ENCODE data around the gene MAP3K4.
"Not testable (repeated sequence)": the region's sequence is repeated elsewhere in the genome, so short reads cannot be mapped to it uniquely, and the experiment has no call there.

The MAP3K4 gene

DNA sequence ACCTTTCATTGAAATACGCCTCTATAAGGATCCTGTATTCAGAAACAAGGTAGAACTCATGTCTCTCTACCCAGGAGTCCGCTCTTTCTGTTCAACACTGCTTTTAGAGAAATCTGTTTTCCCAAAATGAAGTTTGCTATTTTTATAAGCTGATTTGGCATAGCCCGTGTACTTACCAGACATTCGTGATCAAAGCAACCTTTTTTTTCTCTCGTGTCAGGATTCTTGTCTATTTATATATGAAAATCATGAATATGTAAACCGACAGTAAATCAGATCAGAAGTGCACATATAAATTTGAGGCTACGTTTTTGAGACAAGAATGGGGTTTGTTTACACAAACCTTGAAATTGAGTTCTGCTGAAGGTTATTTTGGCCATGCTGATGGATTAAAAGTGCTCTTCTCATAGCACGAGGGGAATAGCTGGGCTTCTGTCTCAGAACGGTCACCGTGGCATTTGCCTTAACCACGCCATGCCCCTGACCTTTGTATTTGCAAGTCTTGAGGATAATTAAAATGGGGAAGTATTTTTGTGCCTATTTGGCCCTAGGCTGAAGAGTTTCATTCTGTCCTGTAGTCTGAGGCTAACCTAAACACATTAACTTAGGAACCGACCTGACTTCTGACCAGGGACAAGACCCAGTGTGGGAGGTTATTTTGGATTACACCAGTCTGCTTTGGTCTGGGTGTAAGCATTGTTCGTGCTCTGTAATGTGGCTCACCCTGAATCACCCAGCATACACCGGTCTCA, 118.6 kb downstream of the MAP3K4 start:
- H3K36me3 ChIP-seq (ENCODE audit: control insufficient read depth in 5 of 5, insufficient read depth in 5 of 5, low read length in 5 of 5) = peaks cover 50 to 92% (median 85%) of the 10 kb centered on the region in 5 donors

DNA sequence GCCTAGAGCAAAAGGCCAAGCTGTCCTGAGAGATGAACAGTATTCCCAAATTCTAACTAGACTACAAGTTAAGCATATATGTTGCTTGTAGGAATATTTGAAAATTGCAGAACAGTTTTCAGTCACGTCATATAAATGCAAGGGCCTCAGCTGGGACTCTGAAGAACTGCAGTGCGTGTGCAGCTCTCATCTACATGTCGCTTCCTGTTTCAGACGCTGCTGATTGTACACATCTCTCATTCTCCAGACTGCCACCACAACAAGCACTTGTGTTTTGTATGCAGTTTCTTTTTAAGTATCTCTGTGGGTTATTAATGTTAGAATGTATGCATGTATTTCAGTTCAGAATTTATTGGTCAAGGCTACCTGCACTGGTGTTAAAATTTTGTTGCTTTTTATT, 119.7 kb downstream of the MAP3K4 start:
- no peak overlapping the region for H3K27ac ChIP-seq (ENCODE audit: low read depth, low read length)
- H3K4me3 ChIP-seq (ENCODE audit: low read depth in 1 of 5, low read length in 5 of 5) = no peak overlapping the region
- no peak overlapping the region for H3K9ac ChIP-seq (ENCODE audit: low read length in 5 of 5)
- no peaks in the 10 kb centered on the region for H3K9me3 ChIP-seq (ENCODE audit: control insufficient read depth in 5 of 5, low read length in 5 of 5)
- H3K36me3 ChIP-seq (ENCODE audit: control insufficient read depth in 5 of 5, insufficient read depth in 5 of 5, low read length in 5 of 5) = peaks cover 50 to 97% (median 93%) of the 10 kb centered on the region in 5 donors
- no peaks in the 10 kb centered on the region for H3K27me3 ChIP-seq (ENCODE audit: control insufficient read depth in 5 of 5, insufficient read depth in 4 of 5, low read length in 5 of 5)
- no peaks in the 10 kb centered on the region for H3K4me1 ChIP-seq (ENCODE audit: control insufficient read depth in 5 of 5, insufficient read depth in 5 of 5, low read length in 5 of 5)

More for the DNA sequence above, 118.6 kb downstream of the MAP3K4 start:
- Histone ChIP-seq H3K4me3 (ENCODE audit: low read depth in 1 of 5, low read length in 5 of 5) (no peak overlapping the region), H3K4me1 (ENCODE audit: control insufficient read depth in 5 of 5, insufficient read depth in 5 of 5, low read length in 5 of 5) (peaks cover 0 to under 1% (median 0%) of the 10 kb centered on the region in 5 donors), H3K9me3 (ENCODE audit: control insufficient read depth in 5 of 5, low read length in 5 of 5) (no peaks in the 10 kb centered on the region), H3K9ac (ENCODE audit: low read length in 5 of 5) (no peak overlapping the region), H3K27ac (ENCODE audit: low read depth, low read length) (no peak overlapping the region), H3K27me3 (ENCODE audit: control insufficient read depth in 5 of 5, insufficient read depth in 4 of 5, low read length in 5 of 5) (no peaks in the 10 kb centered on the region)

DNA sequence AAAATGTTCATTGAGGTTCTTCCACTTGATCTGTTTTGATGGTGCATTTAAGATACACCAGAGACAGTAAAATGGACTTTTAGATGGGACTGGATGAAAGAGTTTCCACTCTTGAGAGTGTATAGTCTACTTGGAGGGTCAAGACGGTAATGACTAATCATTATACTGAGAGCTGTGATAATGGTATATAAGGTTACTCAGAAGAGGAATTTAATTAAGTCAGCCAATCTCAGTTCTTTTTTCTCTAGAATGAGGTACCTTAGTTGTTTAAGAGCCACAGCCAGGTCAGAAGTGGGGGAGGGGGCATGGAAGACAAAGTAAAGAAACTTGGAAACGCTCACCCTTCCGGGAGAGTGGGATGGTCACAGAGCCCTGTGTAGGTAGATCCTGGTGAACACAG, 123.9 kb downstream of the MAP3K4 start:
- no peaks in the 10 kb centered on the region for H3K27me3 ChIP-seq (ENCODE audit: control insufficient read depth in 5 of 5, insufficient read depth in 4 of 5, low read length in 5 of 5)
- no peak overlapping the region for H3K4me3 ChIP-seq (ENCODE audit: low read depth in 1 of 5, low read length in 5 of 5)
- H3K36me3 ChIP-seq (ENCODE audit: control insufficient read depth in 5 of 5, insufficient read depth in 5 of 5, low read length in 5 of 5) = peaks cover 50 to 83% (median 69%) of the 10 kb centered on the region in 5 donors
- H3K4me1 ChIP-seq (ENCODE audit: control insufficient read depth in 5 of 5, insufficient read depth in 5 of 5, low read length in 5 of 5) = no peaks in the 10 kb centered on the region
- H3K9me3 ChIP-seq (ENCODE audit: control insufficient read depth in 5 of 5, low read length in 5 of 5) = peaks cover 0 to 7% (median 0%) of the 10 kb centered on the region in 5 donors
- H3K27ac ChIP-seq (ENCODE audit: low read depth, low read length) = no peak overlapping the region
- H3K9ac ChIP-seq (ENCODE audit: low read length in 5 of 5) = no peak overlapping the region

DNA sequence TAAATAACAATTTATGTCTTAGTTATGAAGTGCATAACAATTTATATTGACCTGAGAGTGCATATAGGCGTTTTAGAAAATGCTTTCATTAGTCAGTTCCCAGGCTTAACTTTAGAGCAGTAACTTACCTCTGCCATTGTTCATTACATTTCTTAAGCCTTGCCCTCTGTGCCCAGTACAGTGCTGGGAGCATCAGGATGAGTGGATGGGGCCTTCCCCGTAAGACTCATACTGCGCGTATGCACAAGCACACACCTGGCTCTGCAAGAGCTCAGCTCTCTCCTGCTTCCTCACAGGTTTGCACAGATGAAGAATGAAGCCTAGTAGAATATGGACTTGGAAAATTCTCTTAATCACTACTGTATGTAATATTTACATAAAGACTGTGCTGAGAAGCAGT, 125.0 kb downstream of the MAP3K4 start:
- Histone ChIP-seq H3K4me1 (ENCODE audit: control insufficient read depth in 5 of 5, insufficient read depth in 5 of 5, low read length in 5 of 5) (no peaks in the 10 kb centered on the region), H3K27ac (ENCODE audit: low read depth, low read length) (no peak overlapping the region), H3K9me3 (ENCODE audit: control insufficient read depth in 5 of 5, low read length in 5 of 5) (peaks cover 0 to 7% (median 3%) of the 10 kb centered on the region in 5 donors), H3K9ac (ENCODE audit: low read length in 5 of 5) (no peak overlapping the region), H3K36me3 (ENCODE audit: control insufficient read depth in 5 of 5, insufficient read depth in 5 of 5, low read length in 5 of 5) (peaks cover 47 to 75% (median 61%) of the 10 kb centered on the region in 5 donors), H3K27me3 (ENCODE audit: control insufficient read depth in 5 of 5, insufficient read depth in 4 of 5, low read length in 5 of 5) (no peaks in the 10 kb centered on the region), H3K4me3 (ENCODE audit: low read depth in 1 of 5, low read length in 5 of 5) (no peak overlapping the region)

DNA sequence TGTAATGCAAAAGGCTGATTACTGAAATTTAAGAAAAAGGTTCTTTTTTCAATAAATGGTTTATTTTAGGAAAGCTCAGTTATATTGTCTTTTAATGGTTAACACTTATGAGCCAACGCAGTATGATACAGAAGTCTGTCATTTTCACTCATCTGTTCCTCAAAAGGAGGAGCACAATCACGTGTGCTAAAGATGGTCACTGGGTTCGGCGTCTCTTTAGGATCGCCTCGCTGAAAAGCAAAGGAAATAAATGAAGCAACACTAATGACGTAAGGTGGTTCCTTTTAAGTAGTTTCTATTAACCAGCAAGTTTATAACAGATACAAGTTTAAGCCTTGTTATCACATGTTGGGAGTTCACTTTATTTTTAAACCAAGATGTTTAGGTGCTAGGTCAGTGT, 125.7 kb downstream of the MAP3K4 start:
- Histone ChIP-seq H3K4me3 (ENCODE audit: low read depth in 1 of 5, low read length in 5 of 5) (no peak overlapping the region), H3K36me3 (ENCODE audit: control insufficient read depth in 5 of 5, insufficient read depth in 5 of 5, low read length in 5 of 5) (peaks cover 39 to 68% (median 55%) of the 10 kb centered on the region in 5 donors), H3K4me1 (ENCODE audit: control insufficient read depth in 5 of 5, insufficient read depth in 5 of 5, low read length in 5 of 5) (no peaks in the 10 kb centered on the region), H3K9ac (ENCODE audit: low read length in 5 of 5) (no peak overlapping the region), H3K9me3 (ENCODE audit: control insufficient read depth in 5 of 5, low read length in 5 of 5) (peaks cover 0 to 7% (median 3%) of the 10 kb centered on the region in 5 donors), H3K27ac (ENCODE audit: low read depth, low read length) (no peak overlapping the region), H3K27me3 (ENCODE audit: control insufficient read depth in 5 of 5, insufficient read depth in 4 of 5, low read length in 5 of 5) (no peaks in the 10 kb centered on the region)

DNA sequence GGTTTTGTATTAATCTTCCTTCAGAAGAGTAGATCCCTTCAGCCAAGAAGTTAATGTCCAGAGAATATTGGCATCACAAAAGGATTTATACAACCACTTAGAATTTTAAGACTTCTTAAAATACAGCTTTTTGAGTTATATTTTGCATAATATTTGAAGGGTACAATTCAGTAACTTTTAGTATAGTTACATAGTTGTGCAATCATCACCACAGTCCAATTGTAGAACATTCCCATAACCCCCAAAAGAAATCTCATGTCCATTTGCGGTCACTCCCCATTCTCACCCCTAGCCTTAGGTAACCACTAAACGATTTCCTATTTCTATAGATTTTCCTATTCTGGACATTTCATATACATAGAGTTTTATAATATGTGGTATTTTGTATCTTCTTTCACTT, 126.4 kb downstream of the MAP3K4 start:
- no peaks in the 10 kb centered on the region for H3K27me3 ChIP-seq (ENCODE audit: control insufficient read depth in 5 of 5, insufficient read depth in 4 of 5, low read length in 5 of 5)
- H3K9ac ChIP-seq (ENCODE audit: low read length in 5 of 5) = no peak overlapping the region
- no peaks in the 10 kb centered on the region for H3K4me1 ChIP-seq (ENCODE audit: control insufficient read depth in 5 of 5, insufficient read depth in 5 of 5, low read length in 5 of 5)
- peaks cover 0 to 9% (median 3%) of the 10 kb centered on the region in 5 donors for H3K9me3 ChIP-seq (ENCODE audit: control insufficient read depth in 5 of 5, low read length in 5 of 5)
- peaks cover 33 to 62% (median 53%) of the 10 kb centered on the region in 5 donors for H3K36me3 ChIP-seq (ENCODE audit: control insufficient read depth in 5 of 5, insufficient read depth in 5 of 5, low read length in 5 of 5)
- H3K4me3 ChIP-seq (ENCODE audit: low read depth in 1 of 5, low read length in 5 of 5) = no peak overlapping the region
- H3K27ac ChIP-seq (ENCODE audit: low read depth, low read length) = no peak overlapping the region

DNA sequence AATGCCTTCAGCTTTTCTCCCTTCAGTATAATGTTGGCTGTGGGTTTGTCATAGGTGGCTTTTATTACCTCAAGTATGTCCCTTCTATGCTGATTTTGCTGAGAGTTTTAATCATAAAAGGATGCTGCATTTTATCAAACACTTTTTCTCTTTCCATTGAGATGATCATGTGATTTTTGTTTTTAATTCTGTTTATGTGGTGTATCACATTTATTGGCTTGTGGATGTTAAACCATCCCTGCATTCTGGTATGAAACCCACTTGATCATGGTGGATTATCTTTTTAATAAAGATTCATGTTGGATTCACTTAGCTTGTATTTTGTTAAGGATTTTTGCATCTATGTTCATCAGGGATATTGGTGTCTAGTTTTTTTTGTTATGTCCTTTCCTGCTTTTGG, 131.8 kb downstream of the MAP3K4 start:
- not testable (repeated sequence) for H3K4me3 ChIP-seq (ENCODE audit: low read depth in 1 of 5, low read length in 5 of 5); H3K27ac ChIP-seq (ENCODE audit: low read depth, low read length); H3K27me3 ChIP-seq (ENCODE audit: control insufficient read depth in 5 of 5, insufficient read depth in 4 of 5, low read length in 5 of 5); H3K9ac ChIP-seq (ENCODE audit: low read length in 5 of 5); H3K4me1 ChIP-seq (ENCODE audit: control insufficient read depth in 5 of 5, insufficient read depth in 5 of 5, low read length in 5 of 5)
- H3K36me3 ChIP-seq (ENCODE audit: control insufficient read depth in 5 of 5, insufficient read depth in 5 of 5, low read length in 5 of 5) = peaks cover 2 to 39% (median 17%) of the 10 kb centered on the region in 5 donors
- H3K9me3 ChIP-seq (ENCODE audit: control insufficient read depth in 5 of 5, low read length in 5 of 5) = peaks cover 0 to 16% (median 3%) of the 10 kb centered on the region in 5 donors

DNA sequence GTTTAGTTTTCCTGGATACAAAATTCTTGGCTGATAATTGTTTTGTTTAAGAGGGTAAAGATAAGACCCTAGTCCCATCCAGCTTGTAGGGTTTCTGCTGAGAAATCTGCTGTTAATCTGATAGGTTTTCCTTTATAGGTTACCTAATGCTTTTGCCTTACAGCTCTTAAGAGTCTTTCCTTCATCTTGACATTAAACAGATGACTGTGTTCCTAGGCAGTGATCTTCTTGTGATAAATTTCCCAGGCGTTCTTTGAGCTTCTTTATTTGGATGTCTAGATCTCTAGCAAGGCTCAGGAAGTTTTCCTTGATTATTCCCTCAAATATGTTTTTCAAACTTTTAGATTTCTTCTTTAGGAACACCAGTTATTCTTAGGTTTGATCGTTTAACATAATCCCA, 134.0 kb downstream of the MAP3K4 start:
- Histone ChIP-seq H3K4me1 (ENCODE audit: control insufficient read depth in 5 of 5, insufficient read depth in 5 of 5, low read length in 5 of 5) (no peaks in the 10 kb centered on the region), H3K27me3 (ENCODE audit: control insufficient read depth in 5 of 5, insufficient read depth in 4 of 5, low read length in 5 of 5) (no peaks in the 10 kb centered on the region), H3K27ac (ENCODE audit: low read depth, low read length) (no peak overlapping the region), H3K9ac (ENCODE audit: low read length in 5 of 5) (no peak overlapping the region), H3K4me3 (ENCODE audit: low read depth in 1 of 5, low read length in 5 of 5) (no peak overlapping the region), H3K9me3 (ENCODE audit: control insufficient read depth in 5 of 5, low read length in 5 of 5) (peaks cover 0 to 10% (median 3%) of the 10 kb centered on the region in 5 donors), H3K36me3 (ENCODE audit: control insufficient read depth in 5 of 5, insufficient read depth in 5 of 5, low read length in 5 of 5) (peaks cover 11 to 20% (median 13%) of the 10 kb centered on the region in 5 donors)

DNA sequence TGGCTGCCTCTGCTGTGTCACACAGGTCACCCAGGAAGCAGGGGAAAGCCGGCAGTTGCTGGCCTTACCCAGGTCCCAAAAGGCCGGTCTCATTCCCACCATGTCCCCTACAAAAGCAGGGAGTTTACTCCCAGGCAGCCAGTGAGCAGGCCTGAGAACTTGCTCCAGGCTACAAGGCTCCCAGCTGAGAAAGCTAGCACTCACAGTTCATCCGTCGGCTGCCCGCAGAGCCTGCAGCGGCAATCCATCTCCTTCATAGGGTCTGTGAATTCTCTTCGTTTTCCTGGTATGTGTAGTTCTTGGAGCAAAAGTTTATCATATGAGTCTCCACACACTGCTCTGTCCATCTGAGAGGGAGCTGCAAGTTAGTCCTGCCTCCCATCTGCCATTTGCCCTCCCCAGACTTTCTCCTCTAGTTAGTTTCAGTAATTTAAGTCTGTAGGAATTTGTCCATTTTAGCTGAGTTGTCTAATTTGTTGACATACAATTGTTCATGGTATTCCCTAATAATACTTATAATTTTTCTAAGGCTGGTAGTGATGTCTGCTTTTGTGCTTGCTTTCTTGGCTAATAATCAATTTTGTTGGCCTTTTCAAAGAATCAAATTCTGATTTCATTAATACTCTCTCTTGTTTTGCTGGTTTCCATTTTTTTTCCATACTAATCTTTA, 135.6 kb downstream of the MAP3K4 start:
- Histone ChIP-seq H3K36me3 (ENCODE audit: control insufficient read depth in 5 of 5, insufficient read depth in 5 of 5, low read length in 5 of 5) (peaks cover 12 to 17% (median 13%) of the 10 kb centered on the region in 5 donors), H3K27me3 (ENCODE audit: control insufficient read depth in 5 of 5, insufficient read depth in 4 of 5, low read length in 5 of 5) (no peaks in the 10 kb centered on the region), H3K9me3 (ENCODE audit: control insufficient read depth in 5 of 5, low read length in 5 of 5) (peaks cover 0 to 10% (median 0%) of the 10 kb centered on the region in 5 donors), H3K27ac (ENCODE audit: low read depth, low read length) (no peak overlapping the region), H3K4me1 (ENCODE audit: control insufficient read depth in 5 of 5, insufficient read depth in 5 of 5, low read length in 5 of 5) (peaks cover 0 to 12% (median 0%) of the 10 kb centered on the region in 5 donors), H3K9ac (ENCODE audit: low read length in 5 of 5) (no peak overlapping the region), H3K4me3 (ENCODE audit: low read depth in 1 of 5, low read length in 5 of 5) (no peak overlapping the region)

DNA sequence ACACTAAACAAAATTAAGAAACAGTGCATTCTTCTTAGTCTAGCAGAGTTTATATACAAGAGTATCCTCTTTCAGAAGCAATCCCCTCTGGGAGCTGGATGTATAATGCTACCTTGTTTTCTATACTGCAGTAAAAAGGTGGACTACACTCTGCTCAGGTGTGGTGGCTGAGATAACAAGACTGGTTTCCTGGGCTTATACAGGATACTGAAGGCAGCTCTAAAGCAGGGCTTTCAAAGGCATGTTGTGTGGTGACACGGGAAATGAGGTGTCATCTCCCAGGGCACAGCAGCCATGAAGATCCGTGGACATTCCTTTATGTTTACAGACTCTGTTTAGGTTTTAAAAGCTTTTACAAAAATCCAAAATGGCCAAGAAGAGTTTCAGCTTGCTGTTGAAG, 136.7 kb downstream of the MAP3K4 start:
- H3K27ac ChIP-seq (ENCODE audit: low read depth, low read length) = no peak overlapping the region
- H3K9me3 ChIP-seq (ENCODE audit: control insufficient read depth in 5 of 5, low read length in 5 of 5) = peaks cover 0 to 5% (median 0%) of the 10 kb centered on the region in 5 donors
- peaks cover 8 to 23% (median 17%) of the 10 kb centered on the region in 5 donors for H3K36me3 ChIP-seq (ENCODE audit: control insufficient read depth in 5 of 5, insufficient read depth in 5 of 5, low read length in 5 of 5)
- no peak overlapping the region for H3K9ac ChIP-seq (ENCODE audit: low read length in 5 of 5)
- H3K27me3 ChIP-seq (ENCODE audit: control insufficient read depth in 5 of 5, insufficient read depth in 4 of 5, low read length in 5 of 5) = no peaks in the 10 kb centered on the region
- H3K4me3 ChIP-seq (ENCODE audit: low read depth in 1 of 5, low read length in 5 of 5) = no peak overlapping the region
- peaks cover 0 to 12% (median 0%) of the 10 kb centered on the region in 5 donors for H3K4me1 ChIP-seq (ENCODE audit: control insufficient read depth in 5 of 5, insufficient read depth in 5 of 5, low read length in 5 of 5)
